Measurements from ENCODE around the gene CPEB2. TPM values are rescaled to one million over a fixed set of nuclear protein-coding genes. Genes with fewer than 3 reads are reported as not detected.

The CPEB2 gene
- total RNA-seq, 1 experiment from 2014 or later = 3.3 TPM

DNA sequence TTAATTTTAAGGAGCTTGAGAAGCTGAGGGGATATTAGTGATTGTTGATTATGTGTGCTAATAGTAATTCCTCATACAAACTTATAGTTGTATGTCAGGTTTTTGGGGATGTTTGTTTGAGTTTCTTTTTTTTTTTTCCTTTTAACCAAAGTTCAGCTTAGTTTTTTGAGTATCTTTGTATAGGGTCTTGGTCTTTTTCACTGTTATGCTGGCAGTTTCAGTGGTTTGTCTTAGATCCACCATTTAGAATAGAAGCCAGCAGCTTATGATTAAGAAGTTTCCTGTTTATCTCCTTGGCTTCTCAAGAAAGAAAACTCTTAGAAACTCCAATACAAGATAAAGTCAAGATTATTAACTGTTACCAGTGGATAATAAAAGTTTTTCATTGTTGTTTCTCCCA is 16.1 kb downstream of the CPEB2 start:
- no peak overlapping the region for H3K27ac Mint-ChIP-seq
- ATAC-seq (no peak), DNase-seq (ENCODE audit: low spot score) (no peak)
- ChIA-PET CTCF (no interaction called here), POLR2A (no interaction called here)
- no peak overlapping the region for H3K4me3 Mint-ChIP-seq
- TF ChIP-seq NFATC4 (CRISPR knock-in tag; IDR thresholded peaks at IDR 0.05) (no peak), FOXJ3 (CRISPR knock-in tag; IDR thresholded peaks at IDR 0.05; ENCODE audit: borderline replicate concordance) (no peak), SMAD3 (CRISPR knock-in tag; IDR thresholded peaks at IDR 0.05; ENCODE audit: borderline replicate concordance) (no peak), CREB1 (CRISPR knock-in tag; IDR thresholded peaks at IDR 0.05) (no peak), JAZF1 (CRISPR knock-in tag; IDR thresholded peaks at IDR 0.05) (no peak), IRF2 (CRISPR knock-in tag; IDR thresholded peaks at IDR 0.05; ENCODE audit: borderline replicate concordance, low read depth) (no peak)
- TF ChIP-seq, protein P1, sequence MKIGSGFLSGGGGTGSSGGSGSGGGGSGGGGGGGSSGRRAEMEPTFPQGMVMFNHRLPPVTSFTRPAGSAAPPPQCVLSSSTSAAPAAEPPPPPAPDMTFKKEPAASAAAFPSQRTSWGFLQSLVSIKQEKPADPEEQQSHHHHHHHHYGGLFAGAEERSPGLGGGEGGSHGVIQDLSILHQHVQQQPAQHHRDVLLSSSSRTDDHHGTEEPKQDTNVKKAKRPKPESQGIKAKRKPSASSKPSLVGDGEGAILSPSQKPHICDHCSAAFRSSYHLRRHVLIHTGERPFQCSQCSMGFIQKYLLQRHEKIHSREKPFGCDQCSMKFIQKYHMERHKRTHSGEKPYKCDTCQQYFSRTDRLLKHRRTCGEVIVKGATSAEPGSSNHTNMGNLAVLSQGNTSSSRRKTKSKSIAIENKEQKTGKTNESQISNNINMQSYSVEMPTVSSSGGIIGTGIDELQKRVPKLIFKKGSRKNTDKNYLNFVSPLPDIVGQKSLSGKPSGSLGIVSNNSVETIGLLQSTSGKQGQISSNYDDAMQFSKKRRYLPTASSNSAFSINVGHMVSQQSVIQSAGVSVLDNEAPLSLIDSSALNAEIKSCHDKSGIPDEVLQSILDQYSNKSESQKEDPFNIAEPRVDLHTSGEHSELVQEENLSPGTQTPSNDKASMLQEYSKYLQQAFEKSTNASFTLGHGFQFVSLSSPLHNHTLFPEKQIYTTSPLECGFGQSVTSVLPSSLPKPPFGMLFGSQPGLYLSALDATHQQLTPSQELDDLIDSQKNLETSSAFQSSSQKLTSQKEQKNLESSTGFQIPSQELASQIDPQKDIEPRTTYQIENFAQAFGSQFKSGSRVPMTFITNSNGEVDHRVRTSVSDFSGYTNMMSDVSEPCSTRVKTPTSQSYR (CRISPR knock-in tag; IDR thresholded peaks at IDR 0.05) = no peak
- TF ChIP-seq, protein P2, sequence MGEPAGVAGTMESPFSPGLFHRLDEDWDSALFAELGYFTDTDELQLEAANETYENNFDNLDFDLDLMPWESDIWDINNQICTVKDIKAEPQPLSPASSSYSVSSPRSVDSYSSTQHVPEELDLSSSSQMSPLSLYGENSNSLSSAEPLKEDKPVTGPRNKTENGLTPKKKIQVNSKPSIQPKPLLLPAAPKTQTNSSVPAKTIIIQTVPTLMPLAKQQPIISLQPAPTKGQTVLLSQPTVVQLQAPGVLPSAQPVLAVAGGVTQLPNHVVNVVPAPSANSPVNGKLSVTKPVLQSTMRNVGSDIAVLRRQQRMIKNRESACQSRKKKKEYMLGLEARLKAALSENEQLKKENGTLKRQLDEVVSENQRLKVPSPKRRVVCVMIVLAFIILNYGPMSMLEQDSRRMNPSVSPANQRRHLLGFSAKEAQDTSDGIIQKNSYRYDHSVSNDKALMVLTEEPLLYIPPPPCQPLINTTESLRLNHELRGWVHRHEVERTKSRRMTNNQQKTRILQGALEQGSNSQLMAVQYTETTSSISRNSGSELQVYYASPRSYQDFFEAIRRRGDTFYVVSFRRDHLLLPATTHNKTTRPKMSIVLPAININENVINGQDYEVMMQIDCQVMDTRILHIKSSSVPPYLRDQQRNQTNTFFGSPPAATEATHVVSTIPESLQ (CRISPR knock-in tag; IDR thresholded peaks at IDR 0.05) = no peak
- TF ChIP-seq, protein P3, sequence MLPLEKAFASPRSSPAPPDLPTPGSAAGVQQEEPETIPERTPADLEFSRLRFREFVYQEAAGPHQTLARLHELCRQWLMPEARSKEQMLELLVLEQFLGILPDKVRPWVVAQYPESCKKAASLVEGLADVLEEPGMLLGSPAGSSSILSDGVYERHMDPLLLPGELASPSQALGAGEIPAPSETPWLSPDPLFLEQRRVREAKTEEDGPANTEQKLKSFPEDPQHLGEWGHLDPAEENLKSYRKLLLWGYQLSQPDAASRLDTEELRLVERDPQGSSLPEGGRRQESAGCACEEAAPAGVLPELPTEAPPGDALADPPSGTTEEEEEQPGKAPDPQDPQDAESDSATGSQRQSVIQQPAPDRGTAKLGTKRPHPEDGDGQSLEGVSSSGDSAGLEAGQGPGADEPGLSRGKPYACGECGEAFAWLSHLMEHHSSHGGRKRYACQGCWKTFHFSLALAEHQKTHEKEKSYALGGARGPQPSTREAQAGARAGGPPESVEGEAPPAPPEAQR (CRISPR knock-in tag; IDR thresholded peaks at IDR 0.05) = no peak
- TF ChIP-seq, protein P4, sequence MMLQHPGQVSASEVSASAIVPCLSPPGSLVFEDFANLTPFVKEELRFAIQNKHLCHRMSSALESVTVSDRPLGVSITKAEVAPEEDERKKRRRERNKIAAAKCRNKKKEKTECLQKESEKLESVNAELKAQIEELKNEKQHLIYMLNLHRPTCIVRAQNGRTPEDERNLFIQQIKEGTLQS (CRISPR knock-in tag; conservative IDR thresholded peaks at IDR 0.05) = no peak
- TF ChIP-seq, protein P5, sequence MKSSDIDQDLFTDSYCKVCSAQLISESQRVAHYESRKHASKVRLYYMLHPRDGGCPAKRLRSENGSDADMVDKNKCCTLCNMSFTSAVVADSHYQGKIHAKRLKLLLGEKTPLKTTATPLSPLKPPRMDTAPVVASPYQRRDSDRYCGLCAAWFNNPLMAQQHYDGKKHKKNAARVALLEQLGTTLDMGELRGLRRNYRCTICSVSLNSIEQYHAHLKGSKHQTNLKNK (CRISPR knock-in tag; IDR thresholded peaks at IDR 0.05) = no peak
- no peaks in the 10 kb centered on the region for H3K36me3 Mint-ChIP-seq
- no peaks in the 10 kb centered on the region for H3K9me3 Mint-ChIP-seq
- peaks cover 3% of the 10 kb centered on the region; the same call in 1 of the 2 replicates for H3K4me1 Mint-ChIP-seq
- no peaks in the 10 kb centered on the region for H3K27me3 Mint-ChIP-seq (ENCODE audit: low read depth)

DNA sequence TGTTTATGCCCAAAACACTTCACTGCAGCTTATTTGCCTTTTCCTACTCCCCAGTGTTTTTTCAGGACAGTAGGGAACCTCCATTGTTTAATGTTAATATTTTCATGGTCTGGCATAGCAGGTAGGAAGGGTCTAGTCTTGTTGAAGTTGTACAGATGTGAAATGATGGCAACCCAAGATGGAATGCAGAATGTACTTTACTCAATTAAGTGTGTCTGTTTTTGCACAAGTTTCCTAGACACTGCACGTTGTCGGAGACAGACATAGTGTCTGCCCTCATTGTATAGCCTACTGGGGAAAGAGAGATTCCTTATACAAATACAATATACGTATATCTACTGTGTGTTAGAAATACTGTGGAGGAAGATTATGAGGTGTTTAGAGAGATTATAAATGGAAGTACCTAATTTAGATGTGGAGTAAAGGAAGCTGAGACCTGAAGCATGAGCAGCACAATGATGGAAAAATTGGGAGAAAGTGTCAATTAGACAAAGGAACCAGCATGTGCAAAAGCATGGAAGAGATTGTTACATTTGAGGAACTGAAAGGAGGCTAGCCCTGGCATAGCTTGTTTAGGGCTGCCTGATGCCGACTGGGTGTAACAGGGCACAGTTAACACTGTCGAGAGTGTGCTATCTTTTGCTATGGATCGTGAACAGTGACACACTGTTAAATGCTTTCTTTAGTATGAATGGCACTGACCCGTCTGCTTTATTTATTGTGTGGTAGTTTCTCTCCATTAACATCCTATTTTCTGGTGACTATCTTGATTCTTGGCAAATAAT is 18.4 kb downstream of the CPEB2 start:
- no peaks in the 10 kb centered on the region for H3K36me3 Mint-ChIP-seq
- H3K4me3 Mint-ChIP-seq = no peak overlapping the region
- CTCF ChIA-PET = no interaction called here
- H3K27ac Mint-ChIP-seq = no peak overlapping the region
- POLR2A ChIA-PET = no interaction called here
- no peak for DNase-seq (ENCODE audit: low spot score)
- no peaks in the 10 kb centered on the region for H3K27me3 Mint-ChIP-seq (ENCODE audit: low read depth)
- H3K4me1 Mint-ChIP-seq = no peaks in the 10 kb centered on the region
- no peaks in the 10 kb centered on the region for H3K9me3 Mint-ChIP-seq
- ATAC-seq = no peak
- TF ChIP-seq CREM (CRISPR knock-in tag; IDR thresholded peaks at IDR 0.05) (no peak), IRF2 (CRISPR knock-in tag; IDR thresholded peaks at IDR 0.05; ENCODE audit: borderline replicate concordance, low read depth) (no peak), NFATC4 (CRISPR knock-in tag; IDR thresholded peaks at IDR 0.05) (no peak), SOX15 (CRISPR knock-in tag; IDR thresholded peaks at IDR 0.05) (no peak), FOXK1 (CRISPR knock-in tag; IDR thresholded peaks at IDR 0.05) (no peak), CREB1 (CRISPR knock-in tag; IDR thresholded peaks at IDR 0.05) (no peak), TCF7 (CRISPR knock-in tag; IDR thresholded peaks at IDR 0.05; ENCODE audit: low read depth) (no peak), KAT7 (CRISPR knock-in tag; IDR thresholded peaks at IDR 0.05; ENCODE audit: borderline replicate concordance) (no peak)
- TF ChIP-seq, protein P6, sequence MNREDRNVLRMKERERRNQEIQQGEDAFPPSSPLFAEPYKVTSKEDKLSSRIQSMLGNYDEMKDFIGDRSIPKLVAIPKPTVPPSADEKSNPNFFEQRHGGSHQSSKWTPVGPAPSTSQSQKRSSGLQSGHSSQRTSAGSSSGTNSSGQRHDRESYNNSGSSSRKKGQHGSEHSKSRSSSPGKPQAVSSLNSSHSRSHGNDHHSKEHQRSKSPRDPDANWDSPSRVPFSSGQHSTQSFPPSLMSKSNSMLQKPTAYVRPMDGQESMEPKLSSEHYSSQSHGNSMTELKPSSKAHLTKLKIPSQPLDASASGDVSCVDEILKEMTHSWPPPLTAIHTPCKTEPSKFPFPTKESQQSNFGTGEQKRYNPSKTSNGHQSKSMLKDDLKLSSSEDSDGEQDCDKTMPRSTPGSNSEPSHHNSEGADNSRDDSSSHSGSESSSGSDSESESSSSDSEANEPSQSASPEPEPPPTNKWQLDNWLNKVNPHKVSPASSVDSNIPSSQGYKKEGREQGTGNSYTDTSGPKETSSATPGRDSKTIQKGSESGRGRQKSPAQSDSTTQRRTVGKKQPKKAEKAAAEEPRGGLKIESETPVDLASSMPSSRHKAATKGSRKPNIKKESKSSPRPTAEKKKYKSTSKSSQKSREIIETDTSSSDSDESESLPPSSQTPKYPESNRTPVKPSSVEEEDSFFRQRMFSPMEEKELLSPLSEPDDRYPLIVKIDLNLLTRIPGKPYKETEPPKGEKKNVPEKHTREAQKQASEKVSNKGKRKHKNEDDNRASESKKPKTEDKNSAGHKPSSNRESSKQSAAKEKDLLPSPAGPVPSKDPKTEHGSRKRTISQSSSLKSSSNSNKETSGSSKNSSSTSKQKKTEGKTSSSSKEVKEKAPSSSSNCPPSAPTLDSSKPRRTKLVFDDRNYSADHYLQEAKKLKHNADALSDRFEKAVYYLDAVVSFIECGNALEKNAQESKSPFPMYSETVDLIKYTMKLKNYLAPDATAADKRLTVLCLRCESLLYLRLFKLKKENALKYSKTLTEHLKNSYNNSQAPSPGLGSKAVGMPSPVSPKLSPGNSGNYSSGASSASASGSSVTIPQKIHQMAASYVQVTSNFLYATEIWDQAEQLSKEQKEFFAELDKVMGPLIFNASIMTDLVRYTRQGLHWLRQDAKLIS (CRISPR knock-in tag; IDR thresholded peaks at IDR 0.05; ENCODE audit: borderline replicate concordance) = no peak
- TF ChIP-seq, protein P7, sequence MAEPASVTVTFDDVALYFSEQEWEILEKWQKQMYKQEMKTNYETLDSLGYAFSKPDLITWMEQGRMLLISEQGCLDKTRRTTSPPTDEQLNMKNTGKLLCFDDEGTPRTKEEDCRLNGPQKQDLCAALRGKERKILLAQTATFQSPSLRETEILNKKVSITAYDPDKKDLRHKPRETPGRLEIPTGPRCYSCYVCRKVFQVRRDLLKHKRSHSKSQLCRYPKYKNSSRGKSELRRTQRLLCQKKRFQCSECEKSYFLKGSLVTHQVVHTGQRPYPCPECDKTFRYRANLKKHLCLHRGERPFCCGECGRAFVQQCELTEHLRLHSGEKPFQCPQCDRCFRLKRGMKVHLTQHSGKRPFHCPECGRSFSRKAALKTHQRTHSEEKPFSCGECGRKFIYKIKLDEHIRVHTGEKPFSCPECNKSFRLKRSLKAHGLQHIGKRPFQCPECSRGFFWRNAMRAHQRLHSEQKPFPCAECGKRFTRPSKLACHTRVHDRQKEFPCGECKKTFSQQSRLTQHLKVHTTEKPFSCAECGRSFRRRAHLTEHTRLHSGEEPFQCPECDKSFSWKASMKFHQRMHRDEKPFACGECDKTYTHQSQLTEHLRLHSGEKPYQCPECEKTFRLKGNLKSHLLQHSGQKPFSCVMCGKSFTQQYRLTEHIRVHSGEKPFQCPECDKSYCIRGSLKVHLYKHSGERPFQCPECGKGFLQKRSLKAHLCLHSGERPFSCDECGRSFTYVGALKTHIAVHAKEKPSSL (CRISPR knock-in tag; conservative IDR thresholded peaks at IDR 0.05) = no peak
- TF ChIP-seq, protein P8, sequence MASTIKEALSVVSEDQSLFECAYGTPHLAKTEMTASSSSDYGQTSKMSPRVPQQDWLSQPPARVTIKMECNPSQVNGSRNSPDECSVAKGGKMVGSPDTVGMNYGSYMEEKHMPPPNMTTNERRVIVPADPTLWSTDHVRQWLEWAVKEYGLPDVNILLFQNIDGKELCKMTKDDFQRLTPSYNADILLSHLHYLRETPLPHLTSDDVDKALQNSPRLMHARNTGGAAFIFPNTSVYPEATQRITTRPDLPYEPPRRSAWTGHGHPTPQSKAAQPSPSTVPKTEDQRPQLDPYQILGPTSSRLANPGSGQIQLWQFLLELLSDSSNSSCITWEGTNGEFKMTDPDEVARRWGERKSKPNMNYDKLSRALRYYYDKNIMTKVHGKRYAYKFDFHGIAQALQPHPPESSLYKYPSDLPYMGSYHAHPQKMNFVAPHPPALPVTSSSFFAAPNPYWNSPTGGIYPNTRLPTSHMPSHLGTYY (CRISPR knock-in tag; IDR thresholded peaks at IDR 0.05) = no peak
